A172 (cell line): ENCODE results near the gene RNF14. TPM values are rescaled to one million over a fixed set of nuclear protein-coding genes. Genes with fewer than 3 reads are reported as not detected.
A peak's percentile ranks its signal among the peaks of the same experiment; 100 is the strongest.
"Not testable (repeated sequence)": the region's sequence is repeated elsewhere in the genome, so short reads cannot be mapped to it uniquely, and the experiment has no call there.

Experiments
- DNase-seq: peaks from one replicate; pipeline ENCODE4 v3.0.0-alpha.2; 2015; ENCODE audit warnings: low spot score
- total RNA-seq: library from RNA; depleted of rRNA; stranded (reverse); fragments of >200 nt; shearing (Covaris generic); gene quantifications from 2 replicates; pipeline ENCODE4 v1.2.3, GENCODE V29; 2014

The RNF14 gene
- total RNA-seq, 1 experiment from 2014 or later, result 139 TPM

GRCh38 chr5:142013734-142014521, 45.0 kb downstream of the RNF14 start:
- DNase-seq, result no peak

GRCh38 chr5:142014911-142015584, 46.1 kb downstream of the RNF14 start:
- peak; percentile 76 for DNase-seq

DNA sequence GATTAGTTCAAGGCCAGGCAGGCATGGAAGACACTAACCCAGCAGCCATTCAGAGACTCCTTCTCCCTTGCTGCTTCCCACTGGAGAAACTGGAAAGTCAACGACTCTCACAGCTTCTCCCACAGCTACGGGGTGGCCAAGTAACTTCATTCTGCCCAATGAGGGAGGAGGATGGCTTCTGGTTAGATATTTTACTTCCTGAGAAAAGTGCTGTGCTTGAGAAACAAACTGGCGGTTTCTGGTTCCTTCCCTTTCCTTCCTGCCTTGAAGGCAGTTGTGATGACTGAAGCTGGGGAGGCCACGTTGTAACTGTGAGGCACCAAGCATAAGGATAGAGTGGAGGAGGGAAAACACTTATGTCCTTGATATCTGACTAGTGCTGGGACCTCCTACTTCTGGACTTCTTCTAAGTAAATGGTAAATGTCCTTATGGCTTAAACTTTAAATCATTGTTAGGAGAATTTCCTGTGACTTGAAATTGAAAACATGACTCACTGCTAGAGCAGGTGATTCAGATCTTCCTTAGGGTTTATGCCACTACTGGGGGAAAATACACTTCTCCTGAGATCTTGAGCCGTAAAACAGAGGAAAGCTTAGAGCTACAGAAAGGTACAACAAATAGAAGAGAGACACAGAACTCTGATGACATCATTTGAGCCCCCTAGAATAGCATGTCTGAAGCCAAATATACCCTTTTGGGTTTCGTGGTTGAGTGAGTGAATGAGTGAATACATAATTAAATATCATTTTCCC, 47.1 kb downstream of the RNF14 start:
- DNase-seq, result peak; percentile 85

DNA sequence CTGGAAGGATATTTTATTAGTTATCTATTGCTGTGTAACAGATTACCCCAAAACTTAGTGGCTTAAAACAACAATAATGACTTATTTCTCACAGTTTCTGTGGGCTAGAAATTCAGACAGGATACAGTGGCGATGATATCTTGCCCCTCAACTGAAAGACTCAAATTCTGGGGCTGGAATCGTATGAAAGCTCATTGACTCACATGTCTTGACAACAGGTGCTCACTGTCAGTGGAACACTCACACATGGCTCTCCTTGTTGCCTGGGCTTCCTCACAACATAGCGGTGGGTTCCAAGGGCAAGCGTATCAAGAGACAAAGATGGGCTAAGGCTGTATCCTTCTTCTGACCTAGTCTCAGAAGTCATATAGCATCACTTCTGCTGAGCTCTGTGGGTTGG, 47.7 kb downstream of the RNF14 start:
- no peak for DNase-seq

- DNase-seq, result peak; percentile 31
These were observed 49.0 kb downstream of the RNF14 start for GRCh38 chr5:142017832-142018427.

DNA sequence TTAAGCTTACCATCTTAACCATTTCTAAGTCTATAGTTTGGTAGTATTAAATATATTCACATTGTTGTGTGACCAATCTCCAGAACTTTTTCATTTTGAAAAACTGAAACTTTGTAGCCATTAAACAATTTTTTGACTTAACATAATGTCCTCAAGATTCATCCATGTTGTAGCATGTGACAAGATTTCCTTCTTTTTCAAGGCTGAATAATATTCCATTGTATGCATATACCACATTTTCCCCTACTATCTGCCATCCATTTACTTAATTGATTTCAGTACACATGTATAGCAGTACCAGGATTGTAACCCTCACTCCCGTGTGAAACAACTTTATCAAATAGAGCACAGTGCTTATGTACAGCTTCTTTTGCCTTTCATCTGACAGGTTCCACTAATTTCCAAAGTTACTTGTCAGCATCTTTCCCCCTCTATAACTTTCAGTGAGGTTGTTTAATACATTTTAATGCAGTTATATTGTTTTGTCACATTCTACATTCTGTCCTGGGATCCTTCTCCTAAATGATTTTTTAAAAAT, 51.3 kb downstream of the RNF14 start:
- no peak for DNase-seq

GRCh38 chr5:142023836-142024235, 54.9 kb downstream of the RNF14 start:
- DNase-seq, result no peak

DNA sequence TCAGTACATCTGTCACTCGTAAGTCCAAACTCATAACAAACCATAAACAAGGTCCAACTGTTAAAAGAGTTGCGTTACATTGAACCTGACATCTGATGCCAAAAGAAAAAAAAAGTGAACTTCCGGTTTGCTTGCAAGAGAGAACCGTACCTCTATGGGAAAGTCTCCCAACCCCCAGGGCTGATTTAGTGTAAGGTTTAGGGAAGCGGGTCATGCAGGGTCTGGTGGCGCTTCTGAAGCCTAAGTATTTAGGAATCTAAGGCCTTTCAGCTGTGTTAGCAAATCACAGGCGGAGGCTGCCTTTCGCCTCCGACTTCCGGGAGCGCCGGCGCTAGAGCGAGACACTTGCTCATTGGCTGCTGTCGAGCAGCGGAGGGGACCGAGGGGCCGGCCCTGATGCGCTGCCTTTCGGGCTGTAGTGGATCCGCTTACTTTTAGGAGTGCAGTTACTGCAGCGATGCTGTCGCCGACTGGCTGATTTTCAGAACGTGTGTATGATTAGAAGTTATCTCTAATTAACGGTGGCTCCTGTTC, 55.9 kb downstream of the RNF14 start:
- DNase-seq, result peak; percentile 80

GRCh38 chr5:142025637-142026036, 56.7 kb downstream of the RNF14 start:
- DNase-seq, result no peak

GRCh38 chr5:142032150-142032549, 63.2 kb downstream of the RNF14 start:
- DNase-seq, result no peak

- no peak for DNase-seq
These were observed 64.1 kb downstream of the RNF14 start for GRCh38 chr5:142032747-142033631.

GRCh38 chr5:142033632-142034567, 65.0 kb downstream of the RNF14 start:
- DNase-seq, result not testable (repeated sequence)

DNA sequence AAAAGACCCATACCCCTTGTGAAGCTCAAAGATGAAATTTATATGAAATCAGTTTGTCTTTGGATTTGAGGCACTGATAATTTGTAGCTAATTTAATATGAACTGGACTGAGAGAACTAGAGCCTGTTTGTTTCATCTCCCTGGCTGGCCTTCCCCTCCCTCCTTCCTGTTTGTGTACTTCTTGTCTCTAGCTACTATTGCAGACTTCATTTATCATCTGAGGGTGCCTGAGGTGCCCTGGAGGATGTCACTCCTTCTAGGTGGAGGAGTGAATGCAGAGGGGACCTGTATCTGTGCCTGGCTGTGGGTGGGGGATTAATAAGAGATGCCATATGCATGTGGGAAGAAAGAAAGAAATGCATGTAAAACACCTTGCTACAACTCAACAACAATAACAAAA, 66.1 kb downstream of the RNF14 start:
- DNase-seq, result no peak

GRCh38 chr5:142036918-142037317, 68.0 kb downstream of the RNF14 start:
- DNase-seq, result no peak

GRCh38 chr5:142037599-142037998, 68.7 kb downstream of the RNF14 start:
- not testable (repeated sequence) for DNase-seq

GRCh38 chr5:142038735-142039134, 69.8 kb downstream of the RNF14 start:
- DNase-seq, result no peak
